OCI-LY1 (cell line): ENCODE results near the gene OGDHL.

Experiments used
- EZH2 ChIP-seq: fragments of 200-600 bp; sonication (generic), shearing (Covaris generic); IDR thresholded peaks from 2 replicates; pipeline ENCODE4 v1.8.0; 2017; ENCODE audit warnings: borderline replicate concordance, mixed run types, mild to moderate bottlenecking, antibody characterized with exemption, low read length, moderate library complexity, mixed read lengths
- TF ChIP-seq, protein P1 (sequence below): fragments of 200-600 bp; sonication (generic), shearing (Covaris generic); IDR thresholded peaks from 2 replicates; pipeline ENCODE4 v1.5.1; 2017; ENCODE audit warnings: mild to moderate bottlenecking, antibody characterized with exemption, low read length, moderate library complexity, mixed read lengths

DNA sequence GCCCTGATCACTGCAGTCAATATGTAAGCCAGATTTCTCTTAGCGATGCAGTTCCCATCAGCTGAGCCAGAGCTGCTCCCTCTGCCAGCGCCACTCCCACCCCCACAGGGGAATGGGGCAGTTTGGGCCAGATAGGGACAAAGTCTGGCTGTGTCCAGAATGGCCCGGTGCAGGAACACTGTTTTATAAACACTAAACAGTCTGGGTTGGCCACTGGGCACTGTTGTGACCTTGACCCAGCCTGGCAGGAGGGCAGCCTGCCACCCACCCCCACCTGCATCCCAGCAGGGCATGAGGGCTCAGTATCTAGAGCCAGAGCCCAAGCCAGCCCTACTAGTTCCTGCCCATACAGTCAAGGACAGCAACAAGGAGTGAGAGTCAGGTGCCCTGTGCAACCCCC lies 1.3 kb downstream of the OGDHL start:
- TF ChIP-seq, protein P1, sequence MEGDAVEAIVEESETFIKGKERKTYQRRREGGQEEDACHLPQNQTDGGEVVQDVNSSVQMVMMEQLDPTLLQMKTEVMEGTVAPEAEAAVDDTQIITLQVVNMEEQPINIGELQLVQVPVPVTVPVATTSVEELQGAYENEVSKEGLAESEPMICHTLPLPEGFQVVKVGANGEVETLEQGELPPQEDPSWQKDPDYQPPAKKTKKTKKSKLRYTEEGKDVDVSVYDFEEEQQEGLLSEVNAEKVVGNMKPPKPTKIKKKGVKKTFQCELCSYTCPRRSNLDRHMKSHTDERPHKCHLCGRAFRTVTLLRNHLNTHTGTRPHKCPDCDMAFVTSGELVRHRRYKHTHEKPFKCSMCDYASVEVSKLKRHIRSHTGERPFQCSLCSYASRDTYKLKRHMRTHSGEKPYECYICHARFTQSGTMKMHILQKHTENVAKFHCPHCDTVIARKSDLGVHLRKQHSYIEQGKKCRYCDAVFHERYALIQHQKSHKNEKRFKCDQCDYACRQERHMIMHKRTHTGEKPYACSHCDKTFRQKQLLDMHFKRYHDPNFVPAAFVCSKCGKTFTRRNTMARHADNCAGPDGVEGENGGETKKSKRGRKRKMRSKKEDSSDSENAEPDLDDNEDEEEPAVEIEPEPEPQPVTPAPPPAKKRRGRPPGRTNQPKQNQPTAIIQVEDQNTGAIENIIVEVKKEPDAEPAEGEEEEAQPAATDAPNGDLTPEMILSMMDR, result no peak
- no peak for TF ChIP-seq EZH2
